Esophagus muscularis mucosa (tissue), 4 donors: ENCODE measurements around the gene C4orf17.

ENCODE experiments used
- EP300 ChIP-seq: sonication (generic); formaldehyde crosslinking; IDR thresholded peaks from one replicate; pipeline ENCODE4 v1.6.1; 2017; ENCODE audit warnings: antibody characterized with exemption
- POLR2A ChIP-seq: fragments of 450-650 bp; IDR thresholded peaks from one replicate; pipeline ENCODE4 v1.6.1; 2017; ENCODE audit warnings: antibody characterized with exemption, moderate library complexity, mild to moderate bottlenecking, low read depth
- TF ChIP-seq, protein P1 (sequence below), 3 experiments: fragments of 200-600 bp in 2 of 3; fragments of 450-650 bp in 1 of 3; sonication (generic) in 2 of 3; IDR thresholded peaks; one replicate each; pipeline ENCODE4 v1.5.1; 2017 to 2019; ENCODE audit warnings: antibody characterized with exemption in 3 of 3, mild to moderate bottlenecking in 2 of 3, moderate library complexity in 1 of 3

DNA sequence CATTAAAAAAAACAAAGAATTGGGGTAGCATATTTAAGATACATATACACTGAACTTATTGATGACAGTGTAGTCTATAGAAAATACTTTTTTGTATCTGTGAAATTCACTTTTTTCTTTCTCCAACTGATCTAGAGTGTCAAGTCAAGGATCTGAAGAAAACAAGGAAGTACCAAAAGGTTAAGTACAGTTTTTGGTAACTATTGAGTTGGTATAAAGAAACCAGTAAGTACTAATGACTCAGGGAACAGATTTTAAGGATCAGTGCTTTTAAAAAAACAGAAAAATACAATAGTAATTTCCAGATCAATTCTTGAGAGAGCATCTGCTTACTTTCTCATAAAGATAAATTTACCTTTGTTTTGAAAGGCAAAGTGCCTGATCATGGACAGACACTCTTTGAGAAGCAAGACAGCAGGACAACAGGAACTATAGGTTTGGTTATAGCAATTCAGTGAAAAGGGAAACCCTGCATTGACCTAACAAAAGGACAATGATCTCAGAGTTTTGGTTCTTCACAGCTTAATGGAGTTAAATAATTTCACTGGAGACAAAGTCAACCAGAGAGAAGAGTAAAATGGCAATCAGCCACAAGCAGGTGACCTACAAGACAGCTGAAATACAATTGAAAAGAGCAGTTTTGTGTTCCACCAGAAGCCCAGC is 29.6 kb downstream of the C4orf17 start:
- TF ChIP-seq EP300 (no peak), POLR2A (no peak)
- TF ChIP-seq, protein P1, sequence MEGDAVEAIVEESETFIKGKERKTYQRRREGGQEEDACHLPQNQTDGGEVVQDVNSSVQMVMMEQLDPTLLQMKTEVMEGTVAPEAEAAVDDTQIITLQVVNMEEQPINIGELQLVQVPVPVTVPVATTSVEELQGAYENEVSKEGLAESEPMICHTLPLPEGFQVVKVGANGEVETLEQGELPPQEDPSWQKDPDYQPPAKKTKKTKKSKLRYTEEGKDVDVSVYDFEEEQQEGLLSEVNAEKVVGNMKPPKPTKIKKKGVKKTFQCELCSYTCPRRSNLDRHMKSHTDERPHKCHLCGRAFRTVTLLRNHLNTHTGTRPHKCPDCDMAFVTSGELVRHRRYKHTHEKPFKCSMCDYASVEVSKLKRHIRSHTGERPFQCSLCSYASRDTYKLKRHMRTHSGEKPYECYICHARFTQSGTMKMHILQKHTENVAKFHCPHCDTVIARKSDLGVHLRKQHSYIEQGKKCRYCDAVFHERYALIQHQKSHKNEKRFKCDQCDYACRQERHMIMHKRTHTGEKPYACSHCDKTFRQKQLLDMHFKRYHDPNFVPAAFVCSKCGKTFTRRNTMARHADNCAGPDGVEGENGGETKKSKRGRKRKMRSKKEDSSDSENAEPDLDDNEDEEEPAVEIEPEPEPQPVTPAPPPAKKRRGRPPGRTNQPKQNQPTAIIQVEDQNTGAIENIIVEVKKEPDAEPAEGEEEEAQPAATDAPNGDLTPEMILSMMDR (IDR thresholded peaks at IDR 0.05), result no peak
